Large intestine (tissue), 3 donors: ENCODE data around the gene BCL11B. TPM values are rescaled to one million over a fixed set of nuclear protein-coding genes. Genes with fewer than 3 reads are reported as not detected.

Experiments used
- DNase-seq, 2 donors: peaks; one replicate each; pipeline versions ENCODE4 v3.0.0 to v3.0.0-alpha.2; 2013
- H3K27ac ChIP-seq: one replicate; pipeline ENCODE4 v1.5.1; 2013; ENCODE audit warnings: low read length
- H3K27me3 ChIP-seq: 2 replicates; pipeline ENCODE4 v1.6.1; 2013; ENCODE audit warnings: low read length; ENCODE audit not compliant: control insufficient read depth, insufficient read depth
- H3K36me3 ChIP-seq: 2 replicates; pipeline ENCODE4 v1.6.1; 2013; ENCODE audit warnings: low read length; ENCODE audit not compliant: control insufficient read depth, insufficient read depth
- H3K4me1 ChIP-seq: one replicate; pipeline ENCODE4 v1.6.1; 2013; ENCODE audit warnings: low read length; ENCODE audit not compliant: control insufficient read depth, insufficient read depth
- H3K4me3 ChIP-seq: one replicate; pipeline ENCODE4 v1.5.1; 2013; ENCODE audit warnings: low read length
- H3K9me3 ChIP-seq: one replicate; pipeline ENCODE4 v1.6.1; 2013; ENCODE audit warnings: mild to moderate bottlenecking, low read depth, low read length, moderate library complexity; ENCODE audit not compliant: control insufficient read depth
- WGBS: methylation state at CpG from one replicate; pipeline ENCODE4 v1.1.5; 2013; ENCODE audit warnings: low lambda C conversion rate; ENCODE audit not compliant: insufficient coverage; 5-methylcytosine and 5-hydroxymethylcytosine counted together
- polyA plus RNA-seq: library from polyadenylated mRNA; unstranded; fragments of 120-200 nt; gene quantifications from one replicate; pipeline ENCODE4 v1.2.1, GENCODE V29; 2013

BCL11B gene
- polyA plus RNA-seq, 1 donor = 4.0 TPM

DNA sequence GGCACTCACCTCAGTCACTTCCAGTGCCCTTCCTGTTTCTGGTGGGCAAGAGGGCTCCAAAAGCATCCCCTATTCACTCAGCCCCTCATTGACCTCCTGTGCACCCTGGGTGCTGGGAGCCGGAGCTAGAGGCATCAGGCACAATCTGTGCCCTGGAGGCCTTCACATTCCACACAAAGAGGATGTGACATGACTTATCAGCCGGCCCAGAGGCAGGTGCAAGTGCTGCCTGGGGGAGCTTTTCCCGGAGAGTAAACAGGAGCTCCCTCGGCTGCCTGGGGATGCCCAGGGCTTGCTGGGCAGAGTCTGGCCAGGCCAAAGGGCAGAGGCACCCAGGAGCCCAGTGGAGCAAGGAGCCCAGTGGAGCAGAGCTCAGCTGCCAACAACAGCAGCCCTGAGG lies 64.5 kb downstream of the BCL11B start:
- Histone ChIP-seq H3K27ac (no peak overlapping the region), H3K36me3 (peaks cover 2% of the 10 kb centered on the region)
- no CpG with 5 or more reads among the region's 4 CpGs for WGBS

DNA sequence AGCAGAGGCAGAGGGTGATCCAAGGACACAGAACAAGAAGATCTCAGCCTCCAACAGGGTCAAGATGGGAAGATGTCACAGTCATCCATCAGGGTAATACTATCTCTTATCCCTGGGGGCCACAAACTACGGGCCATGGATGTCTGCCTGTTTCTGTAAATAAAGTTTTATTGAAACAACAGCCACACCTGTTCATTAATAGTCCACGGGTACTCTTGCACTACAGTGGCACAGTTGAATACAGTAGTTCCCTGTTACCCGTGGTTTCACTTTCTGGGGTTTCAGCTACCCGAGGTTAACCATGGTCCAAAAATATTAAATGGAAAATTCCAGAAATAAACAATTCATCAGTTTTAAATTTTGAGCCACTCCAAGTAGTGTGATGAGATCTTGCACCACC lies 65.9 kb downstream of the BCL11B start:
- WGBS = no CpG with 5 or more reads among the region's 4 CpGs

More for the DNA sequence above, 64.5 kb downstream of the BCL11B start:
- DNase-seq = no peak
- Histone ChIP-seq H3K4me3 (no peak overlapping the region), H3K27me3 (no peaks in the 10 kb centered on the region), H3K4me1 (no peaks in the 10 kb centered on the region), H3K9me3 (no peaks in the 10 kb centered on the region)

DNA sequence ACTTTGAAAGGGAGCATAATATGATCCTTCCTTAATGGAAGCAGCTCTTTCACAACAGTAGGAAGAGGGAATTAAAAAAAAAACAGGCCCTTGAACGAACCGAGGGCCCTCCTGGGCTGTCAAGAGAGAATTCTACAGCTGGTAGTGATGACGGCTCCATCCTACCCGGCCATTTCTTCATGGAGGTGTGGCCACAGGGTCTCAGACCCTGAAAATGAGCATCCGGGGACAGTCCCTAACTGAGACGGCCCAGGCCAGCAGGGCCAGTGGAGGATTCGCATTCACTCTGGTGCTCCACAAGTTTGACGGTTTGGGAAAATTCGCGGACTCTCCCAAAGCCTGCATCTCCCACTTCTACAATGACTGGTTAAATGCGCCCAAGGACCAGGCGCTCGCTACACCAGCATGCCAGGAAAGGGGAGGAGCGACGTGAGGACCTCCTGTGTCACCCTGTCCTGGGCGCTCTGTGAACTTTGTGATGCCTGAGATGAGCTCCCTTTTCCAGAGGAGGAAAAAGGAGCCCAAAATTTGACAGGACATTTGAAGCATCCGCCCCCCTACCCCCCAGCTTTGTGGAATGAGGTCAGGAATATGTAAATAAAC lies 66.8 kb downstream of the BCL11B start:
- H3K27me3 ChIP-seq = no peaks in the 10 kb centered on the region
- H3K4me3 ChIP-seq = no peak overlapping the region
- no peaks in the 10 kb centered on the region for H3K9me3 ChIP-seq
- WGBS = 70% methylated on average over 2 of the region's 17 CpGs
- no peaks in the 10 kb centered on the region for H3K36me3 ChIP-seq
- DNase-seq = no peak
- no peak overlapping the region for H3K27ac ChIP-seq
- H3K4me1 ChIP-seq = no peaks in the 10 kb centered on the region

More for the DNA sequence above, 65.9 kb downstream of the BCL11B start:
- H3K4me3 ChIP-seq = no peak overlapping the region
- H3K27me3 ChIP-seq = no peaks in the 10 kb centered on the region
- no peak for DNase-seq
- no peaks in the 10 kb centered on the region for H3K4me1 ChIP-seq
- no peak overlapping the region for H3K27ac ChIP-seq
- H3K36me3 ChIP-seq = no peaks in the 10 kb centered on the region
- H3K9me3 ChIP-seq = no peaks in the 10 kb centered on the region

DNA sequence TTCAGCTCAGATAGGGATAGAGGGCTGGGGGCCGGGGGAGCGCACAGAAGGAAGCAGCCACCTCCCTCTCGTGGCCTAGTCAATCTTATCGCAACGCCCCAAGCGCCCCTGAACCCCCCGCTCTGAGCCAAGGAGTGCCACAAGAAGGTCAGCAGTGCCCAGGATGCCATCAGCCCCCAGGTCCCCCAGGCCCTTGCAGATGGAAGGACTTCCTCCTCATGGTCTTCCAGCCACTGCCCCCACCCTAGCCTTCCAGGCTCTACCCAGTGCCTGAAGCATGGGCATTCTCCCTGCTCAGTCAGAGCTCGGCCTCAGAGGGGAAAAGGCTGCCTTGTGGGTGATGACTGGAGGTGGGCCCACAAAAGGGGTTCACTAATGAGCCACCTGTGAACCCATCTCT lies 68.2 kb downstream of the BCL11B start:
- WGBS = no CpG with 5 or more reads among the region's 8 CpGs
- H3K27ac ChIP-seq = no peak overlapping the region
- H3K4me1 ChIP-seq = no peaks in the 10 kb centered on the region
- H3K27me3 ChIP-seq = no peaks in the 10 kb centered on the region
- H3K36me3 ChIP-seq = peaks cover 3% of the 10 kb centered on the region
- H3K4me3 ChIP-seq = no peak overlapping the region
- DNase-seq = no peak
- H3K9me3 ChIP-seq = no peaks in the 10 kb centered on the region

DNA sequence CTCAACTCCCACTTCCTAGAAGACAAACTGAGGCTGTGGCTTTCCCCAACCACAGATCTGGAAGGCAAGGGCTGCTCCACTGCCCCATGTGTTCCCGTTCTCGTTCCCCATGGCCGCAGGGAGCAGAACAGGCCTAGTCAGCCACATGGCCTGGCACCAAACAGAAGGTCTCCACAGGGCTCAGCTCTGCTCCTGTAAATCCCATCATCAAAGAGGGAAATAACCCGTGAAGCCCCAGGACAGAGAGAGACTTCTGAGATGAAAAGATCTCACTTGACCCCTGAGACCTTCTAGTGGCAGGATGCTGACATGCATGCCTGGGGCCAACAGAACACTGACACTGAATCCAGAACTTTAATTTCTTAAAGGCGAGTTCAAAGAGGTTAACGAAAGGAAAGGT lies 68.9 kb downstream of the BCL11B start:
- no peaks in the 10 kb centered on the region for H3K4me1 ChIP-seq
- WGBS = no CpG with 5 or more reads among the region's 6 CpGs
- H3K27me3 ChIP-seq = no peaks in the 10 kb centered on the region
- H3K36me3 ChIP-seq = peaks cover 5% of the 10 kb centered on the region
- DNase-seq = no peak
- H3K9me3 ChIP-seq = no peaks in the 10 kb centered on the region
- no peak overlapping the region for H3K27ac ChIP-seq
- no peak overlapping the region for H3K4me3 ChIP-seq

DNA sequence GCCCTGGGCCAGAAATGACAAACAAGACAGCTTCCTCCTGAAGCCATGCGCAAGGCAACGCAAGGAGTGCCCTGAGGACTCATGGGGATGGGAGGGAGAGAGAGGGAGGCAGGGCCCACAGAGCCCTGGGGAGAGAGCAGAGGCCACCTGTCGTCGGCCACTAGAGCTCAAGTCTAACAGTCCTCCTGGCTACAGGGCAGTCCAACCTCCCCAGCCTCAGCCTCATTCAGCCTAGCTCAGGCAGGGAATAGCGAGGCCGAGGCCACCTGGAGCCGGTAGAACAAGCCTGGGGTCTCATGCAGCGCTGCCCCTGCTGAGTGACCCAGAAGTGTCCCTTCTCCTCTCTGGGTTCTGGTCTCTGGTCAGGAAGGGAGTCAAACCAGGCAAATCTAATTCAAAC lies 69.5 kb downstream of the BCL11B start:
- no peak for DNase-seq
- no CpG with 5 or more reads among the region's 8 CpGs for WGBS
- Histone ChIP-seq H3K36me3 (peaks cover 5% of the 10 kb centered on the region), H3K4me1 (no peaks in the 10 kb centered on the region), H3K27me3 (no peaks in the 10 kb centered on the region), H3K9me3 (no peaks in the 10 kb centered on the region), H3K4me3 (no peak overlapping the region), H3K27ac (no peak overlapping the region)

DNA sequence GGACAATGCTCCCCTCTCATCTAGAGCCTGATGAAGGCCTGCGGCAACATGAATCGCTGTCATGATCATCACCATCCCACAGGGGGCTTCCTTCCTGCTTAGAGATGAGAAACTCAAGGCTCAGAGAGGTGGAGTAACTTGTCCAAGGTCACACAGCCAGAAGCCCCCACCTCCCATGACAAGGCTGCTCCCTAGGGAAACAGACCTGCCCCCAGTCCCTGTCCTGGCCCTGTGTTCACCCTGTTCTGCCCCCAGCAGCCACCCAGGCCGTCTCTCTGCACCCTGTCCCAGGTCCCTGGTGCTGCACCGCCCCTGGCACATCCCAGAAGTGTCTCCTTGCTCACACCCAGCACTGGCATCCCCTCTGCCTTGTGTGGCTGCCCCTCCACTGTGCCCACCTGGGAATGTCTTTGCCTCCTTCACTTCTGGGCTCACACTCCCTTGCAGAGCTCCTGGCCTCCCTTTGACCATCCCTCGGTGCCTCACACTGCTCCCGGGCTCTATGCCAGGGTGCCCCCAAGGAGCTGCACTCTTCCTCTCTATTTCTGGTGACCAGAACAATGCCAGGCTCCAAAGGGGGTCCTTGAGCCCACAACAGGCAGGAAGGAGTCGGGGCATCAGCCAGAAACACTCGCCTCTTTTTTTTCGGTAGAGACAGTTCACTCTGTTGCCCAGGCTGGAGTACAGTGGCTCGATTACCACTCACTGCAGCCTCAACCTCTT lies 70.5 kb downstream of the BCL11B start:
- DNase-seq = no peak
- Histone ChIP-seq H3K27me3 (no peaks in the 10 kb centered on the region), H3K4me1 (no peaks in the 10 kb centered on the region), H3K9me3 (no peaks in the 10 kb centered on the region), H3K4me3 (no peak overlapping the region), H3K36me3 (peaks cover 5% of the 10 kb centered on the region), H3K27ac (no peak overlapping the region)
- no CpG with 5 or more reads among the region's 10 CpGs for WGBS

DNA sequence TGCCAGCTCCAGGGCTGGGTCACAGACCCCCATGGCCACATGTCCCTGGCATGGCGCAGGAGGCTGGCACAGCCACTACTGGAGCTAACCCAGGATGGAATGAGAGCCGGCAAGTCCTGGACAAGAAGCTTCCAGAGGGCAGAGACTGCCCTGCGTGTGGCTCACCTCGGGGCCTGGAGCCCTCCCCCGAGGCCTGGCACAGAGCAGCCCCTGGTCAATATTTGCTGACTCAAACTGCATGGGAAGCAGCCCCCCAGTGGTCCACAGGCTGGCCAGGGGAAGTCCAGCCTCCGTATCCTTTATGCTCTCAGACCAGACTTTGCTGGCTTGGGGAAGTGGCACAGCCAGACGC lies 71.4 kb downstream of the BCL11B start:
- Histone ChIP-seq H3K27me3 (no peaks in the 10 kb centered on the region), H3K27ac (no peak overlapping the region), H3K4me3 (no peak overlapping the region), H3K4me1 (no peaks in the 10 kb centered on the region), H3K36me3 (peaks cover 5% of the 10 kb centered on the region), H3K9me3 (no peaks in the 10 kb centered on the region)
- WGBS = no CpG with 5 or more reads among the region's 7 CpGs
- DNase-seq = no peak

DNA sequence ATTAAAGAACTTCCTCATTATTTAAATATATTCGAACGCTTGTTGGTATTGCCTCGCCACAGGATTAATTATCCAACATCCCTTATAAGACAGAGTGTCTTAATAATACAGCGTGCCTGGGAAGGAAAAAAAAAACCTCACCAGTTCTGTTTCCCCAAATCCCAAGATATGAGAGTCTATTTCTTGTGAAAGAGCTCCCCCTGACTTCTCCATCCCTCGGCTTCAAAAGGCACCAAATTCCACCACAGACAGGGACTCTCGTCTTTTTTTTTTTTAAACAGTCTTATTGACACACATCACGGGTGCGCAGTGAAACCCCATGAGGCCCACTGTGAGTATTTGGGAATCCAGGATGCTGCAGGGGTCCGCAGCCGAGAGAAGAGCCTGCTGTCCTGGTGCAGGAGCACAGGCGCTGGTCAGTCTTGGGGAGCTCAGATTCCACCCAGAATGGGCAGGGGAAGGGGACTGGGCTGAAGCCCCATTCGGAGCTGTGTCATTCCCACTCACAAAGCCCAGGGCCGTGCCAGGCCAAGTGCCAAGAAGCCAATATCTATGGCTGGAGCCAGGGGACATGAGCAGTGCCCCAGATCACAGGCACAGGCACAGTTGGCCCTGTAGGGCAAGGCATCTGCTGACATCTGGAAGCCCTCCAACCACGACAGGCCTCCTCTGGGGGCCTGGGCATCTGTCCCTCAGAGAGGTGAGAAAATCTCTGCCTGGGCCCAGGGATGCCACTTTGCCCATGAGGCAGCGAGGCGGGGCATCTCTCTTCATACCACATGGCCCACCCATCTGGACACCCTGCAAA lies 71.9 kb downstream of the BCL11B start:
- H3K27ac ChIP-seq = no peak overlapping the region
- peaks cover 5% of the 10 kb centered on the region for H3K36me3 ChIP-seq
- no CpG with 5 or more reads among the region's 16 CpGs for WGBS

DNA sequence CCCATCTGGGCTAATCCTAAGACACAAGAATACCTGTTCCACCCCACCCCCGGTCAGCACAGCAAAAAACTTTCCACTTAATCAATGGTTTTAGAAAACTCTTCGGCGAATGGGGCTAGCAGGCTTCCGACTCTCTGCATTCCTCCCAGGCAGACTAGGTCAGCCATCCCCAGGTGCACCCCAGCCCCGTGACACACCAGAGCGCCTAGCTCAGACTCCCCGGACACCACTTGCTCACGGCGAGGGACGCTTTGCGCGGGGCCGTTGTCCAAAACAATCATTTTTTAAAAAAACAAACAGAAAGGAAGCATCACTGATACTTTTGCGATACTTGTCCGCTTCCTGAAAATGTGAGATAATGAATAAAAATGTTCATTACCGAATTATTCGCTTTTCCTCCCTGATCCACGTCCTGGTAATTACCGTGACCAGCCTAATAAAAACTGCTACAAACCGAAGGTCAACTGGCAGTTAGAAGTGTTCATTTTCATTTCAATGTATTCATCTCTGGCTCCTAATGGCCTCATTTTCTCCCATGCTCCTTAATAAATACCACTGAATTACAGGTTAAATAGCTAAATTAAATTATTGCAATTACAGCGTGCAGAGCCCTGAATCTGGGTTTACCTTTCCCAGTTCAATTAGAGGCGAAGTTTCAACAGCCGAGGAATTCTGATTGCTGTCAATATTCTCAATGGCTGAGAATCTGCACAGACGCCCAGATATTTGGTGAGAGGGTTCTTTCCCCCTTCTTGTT lies 73.1 kb downstream of the BCL11B start:
- Histone ChIP-seq H3K27ac (no peak overlapping the region), H3K9me3 (no peaks in the 10 kb centered on the region)

More for the DNA sequence above, 71.9 kb downstream of the BCL11B start:
- DNase-seq = no peak
- H3K9me3 ChIP-seq = no peaks in the 10 kb centered on the region
- H3K4me3 ChIP-seq = no peak overlapping the region
- H3K27me3 ChIP-seq = no peaks in the 10 kb centered on the region
- H3K4me1 ChIP-seq = no peaks in the 10 kb centered on the region

More for the DNA sequence above, 73.1 kb downstream of the BCL11B start:
- no peak overlapping the region for H3K4me3 ChIP-seq
- DNase-seq = no peak
- no peaks in the 10 kb centered on the region for H3K4me1 ChIP-seq
- 91% methylated on average over 13 of the region's 24 CpGs for WGBS
- H3K27me3 ChIP-seq = no peaks in the 10 kb centered on the region
- peaks cover 5% of the 10 kb centered on the region for H3K36me3 ChIP-seq
